HCT116 (cell line): ENCODE results near the gene ZNF677. TPM values are rescaled to one million over a fixed set of nuclear protein-coding genes. Genes with fewer than 3 reads are reported as not detected.

ENCODE experiments used
- ATAC-seq: fragments of 200-7000 bp; cut with Tn5 transposase; 2 replicates; pipeline ENCODE4 v1.9.1; 2020; ENCODE audit warnings: mild to moderate bottlenecking, moderate library complexity
- BruUV-seq: library from RNA; stranded (reverse); fragments of 400-500 nt; replicated peaks from 2 replicates; lab custom pipeline; 2021; lab: Mats Ljungman, UMichigan
- CTCF ChIA-PET: fragments of 300-600 bp; sonication (Branson Sonifier 250); formaldehyde crosslinking; loops from one replicate; lab custom pipeline; 2021; ENCODE audit warnings: antibody characterized with exemption; lab: Charles Lee
- POLR2A ChIA-PET: fragments of 300-600, 350-600 bp; sonication (Branson Sonifier 250); formaldehyde crosslinking; loops from one replicate; lab custom pipeline; 2021; ENCODE audit warnings: antibody characterized with exemption; lab: Charles Lee
- RAD21 ChIA-PET, 2 experiments: fragments of 300-600 bp; sonication (Branson Sonifier 250); formaldehyde crosslinking; loops; one replicate each; lab custom pipeline; 2023; ENCODE audit warnings: low total read pairs in 2 of 2; ENCODE audit not compliant: uncharacterized antibody in 2 of 2, unreplicated experiment in 2 of 2, low non-redundant PET in 1 of 2; lab: Charles Lee
- DNase-seq: peaks from one replicate; pipeline ENCODE4 v3.0.0-alpha.2; 2010; ENCODE audit warnings: low read depth, low spot score
- H2AFZ ChIP-seq: fragments of 200-600 bp; shearing (Covaris generic), sonication (generic); 2 replicates; pipeline ENCODE4 v1.6.1; 2017; ENCODE audit warnings: low read depth, mixed run types, mixed read lengths, antibody characterized with exemption, low read length; ENCODE audit not compliant: poor library complexity, severe bottlenecking
- H3K27ac ChIP-seq: 2 replicates; pipeline ENCODE4 v1.5.1; 2012; ENCODE audit warnings: low read depth, low read length
- H3K27me3 ChIP-seq: fragments of 200-600 bp; sonication (generic); 2 replicates; pipeline ENCODE4 v1.6.1; 2016; ENCODE audit warnings: mixed run types, low read length, mixed read lengths; ENCODE audit not compliant: insufficient read depth
- H3K36me3 ChIP-seq, 2 experiments: fragments of 200-500 bp in 1 of 2; fragments of 200-600 bp in 1 of 2; sonication (Bioruptor generic) in 1 of 2; sonication (generic) in 1 of 2; 2 replicates each; pipeline versions ENCODE4 v1.5.1 to v1.6.1; 2014 to 2016; ENCODE audit warnings: low read length in 2 of 2, inconsistent platforms in 1 of 2, mixed read lengths in 1 of 2, mixed run types in 1 of 2; ENCODE audit not compliant: insufficient read depth in 2 of 2, control insufficient read depth in 1 of 2
- H3K4me1 ChIP-seq, 2 experiments: fragments of 200-600 bp in 1 of 2; sonication (generic) in 1 of 2; 2 replicates each; pipeline versions ENCODE4 v1.5.1 to v1.6.1; 2012 to 2017; ENCODE audit warnings: low read length in 2 of 2, inconsistent platforms in 1 of 2, mild to moderate bottlenecking in 1 of 2, mixed read lengths in 1 of 2, mixed run types in 1 of 2, moderate library complexity in 1 of 2; ENCODE audit not compliant: insufficient read depth in 2 of 2, control insufficient read depth in 1 of 2
- H3K4me2 ChIP-seq: fragments of 200-600 bp; sonication (generic); 2 replicates; pipeline ENCODE4 v1.6.1; 2017; ENCODE audit warnings: mixed run types, low read length, mixed read lengths
- H3K4me3 ChIP-seq, 2 experiments: fragments of 200-600 bp in 1 of 2; sonication (generic) in 1 of 2; replicated peaks in 1 of 2; 2 replicates each; pipeline ENCODE4 v1.5.1; 2011 to 2016; ENCODE audit warnings: low read length in 2 of 2, control low read depth in 1 of 2, low read depth in 1 of 2, mild to moderate bottlenecking in 1 of 2, mixed read lengths in 1 of 2, mixed run types in 1 of 2
- H3K79me2 ChIP-seq: fragments of 200-600 bp; sonication (generic); 2 replicates; pipeline ENCODE4 v1.6.1; 2017; ENCODE audit warnings: mild to moderate bottlenecking, mixed run types, low read length, moderate library complexity, mixed read lengths; ENCODE audit not compliant: insufficient read depth
- H3K9ac ChIP-seq: fragments of 200-600 bp; sonication (generic); 2 replicates; pipeline ENCODE4 v1.6.1; 2016; ENCODE audit warnings: low read length, mixed read lengths
- H3K9me2 ChIP-seq: fragments of 200-600 bp; sonication (generic), shearing (Covaris generic); 2 replicates; pipeline ENCODE4 v1.6.1; 2017; ENCODE audit warnings: mixed run types, mild to moderate bottlenecking, moderate library complexity; ENCODE audit not compliant: insufficient read depth
- H3K9me3 ChIP-seq, 2 experiments: fragments of 200-500 bp in 1 of 2; fragments of 200-600 bp in 1 of 2; sonication (Bioruptor generic) in 1 of 2; sonication (generic) in 1 of 2; 2 replicates each; pipeline ENCODE4 v1.6.1; 2014 to 2017; ENCODE audit warnings: low read length in 2 of 2, mixed read lengths in 2 of 2, inconsistent platforms in 1 of 2, low read depth in 1 of 2, mild to moderate bottlenecking in 1 of 2, mixed run types in 1 of 2, moderate library complexity in 1 of 2; ENCODE audit not compliant: control insufficient read depth in 1 of 2, insufficient read depth in 1 of 2
- H4K20me1 ChIP-seq: fragments of 200-600 bp; sonication (generic), shearing (Covaris generic); 2 replicates; pipeline ENCODE4 v1.6.1; 2017; ENCODE audit warnings: mixed run types, mild to moderate bottlenecking, moderate library complexity; ENCODE audit not compliant: insufficient read depth
- CBX3 ChIP-seq: IDR thresholded peaks from 2 replicates; pipeline ENCODE4 v1.6.1; 2012; ENCODE audit warnings: low read depth
- ELF1 ChIP-seq: IDR thresholded peaks from 2 replicates; pipeline ENCODE4 v1.6.1; 2012; ENCODE audit warnings: low read depth, borderline replicate concordance
- EZH2 ChIP-seq: fragments of 200-600 bp; sonication (generic); IDR thresholded peaks from 2 replicates; pipeline ENCODE4 v1.6.1; 2017; ENCODE audit warnings: antibody characterized with exemption, mixed run types
- EZH2phosphoT487 ChIP-seq: fragments of 200-600 bp; IDR thresholded peaks from 2 replicates; pipeline ENCODE4 v1.6.1; 2018; ENCODE audit warnings: antibody characterized with exemption, borderline replicate concordance
- FOSL1 ChIP-seq: IDR thresholded peaks from 2 replicates; pipeline ENCODE4 v1.6.1; 2012; ENCODE audit warnings: low read depth
- JUND ChIP-seq: IDR thresholded peaks from 2 replicates; pipeline ENCODE4 v1.6.1; 2012
- POLR2A ChIP-seq: IDR thresholded peaks from 2 replicates; pipeline ENCODE4 v1.7.0; 2011; ENCODE audit warnings: borderline replicate concordance; ENCODE audit not compliant: insufficient read depth, insufficient read length; ENCODE audit errors: extremely low read depth
- REST ChIP-seq: IDR thresholded peaks from 2 replicates; pipeline ENCODE4 v1.6.1; 2012; ENCODE audit warnings: low read depth
- SP1 ChIP-seq: IDR thresholded peaks from 2 replicates; pipeline ENCODE4 v1.6.1; 2012; ENCODE audit warnings: low read depth
- TCF7L2 ChIP-seq: IDR thresholded peaks from 2 replicates; pipeline ENCODE4 v1.7.0; 2011; ENCODE audit warnings: borderline replicate concordance, inconsistent platforms; ENCODE audit not compliant: insufficient read depth, insufficient read length; ENCODE audit errors: extremely low read depth
- ZFX ChIP-seq: fragments of 450-650 bp; IDR thresholded peaks from 2 replicates; pipeline ENCODE4 v1.6.1; 2017
- ZNF274 ChIP-seq: fragments of 200-500 bp; sonication (Bioruptor generic); IDR thresholded peaks from 2 replicates; pipeline ENCODE4 v1.6.1; 2014; ENCODE audit warnings: mild to moderate bottlenecking, low read depth, low read length, inconsistent platforms
- intact Hi-C: fragments of 100-400 bp; cut with micrococcal nuclease; formaldehyde crosslinking; loops from 2 replicates; pipeline ENCODE4 v1.10.0; 2022
- total RNA-seq: library from RNA; stranded (reverse); gene quantifications from one replicate; pipeline ENCODE4 v1.2.1, GENCODE V29; 2021; ENCODE audit not compliant: unreplicated experiment
- TF ChIP-seq, protein P1 (sequence below), 3 experiments: fragments of 200-600 bp in 1 of 3; sonication (generic) in 1 of 3; IDR thresholded peaks in 2 of 3; conservative IDR thresholded peaks in 1 of 3; 2 replicates each; pipeline ENCODE4 v1.5.1; 2012 to 2017; ENCODE audit warnings: low read depth in 2 of 3, low read length in 2 of 3, antibody characterized with exemption in 1 of 3, borderline replicate concordance in 1 of 3, control low read depth in 1 of 3, mild to moderate bottlenecking in 1 of 3, mixed read lengths in 1 of 3, mixed run types in 1 of 3, moderate library complexity in 1 of 3; ENCODE audit not compliant: insufficient read depth in 1 of 3

Gene ZNF677
- total RNA-seq, 1 experiment from 2014 or later: 0.34 TPM

- ChIA-PET RAD21 (no interaction called here), CTCF (no interaction called here), POLR2A (no interaction called here)
- Histone ChIP-seq H3K9me3 (peaks cover 4 to 8% of the 10 kb centered on the region in 2 experiments; a peak in 2 of 4 replicates), H3K4me3 (no peak overlapping the region), H3K27me3 (no peaks in the 10 kb centered on the region), H3K9me2 (no peaks in the 10 kb centered on the region), H3K4me1 (no peaks in the 10 kb centered on the region), H3K9ac (no peak overlapping the region), H3K36me3 (no peaks in the 10 kb centered on the region), H3K4me2 (no peak overlapping the region), H4K20me1 (no peaks in the 10 kb centered on the region), H3K79me2 (no peaks in the 10 kb centered on the region), H3K27ac (no peak overlapping the region), H2AFZ (no peak overlapping the region)
- DNase-seq: no peak
- TF ChIP-seq CBX3 (no peak), JUND (no peak), SP1 (no peak), TCF7L2 (no peak), REST (no peak), ELF1 (no peak), POLR2A (no peak), ZFX (no peak), EZH2phosphoT487 (no peak), FOSL1 (no peak), EZH2 (no peak), ZNF274 (no peak)
- TF ChIP-seq, protein P1, sequence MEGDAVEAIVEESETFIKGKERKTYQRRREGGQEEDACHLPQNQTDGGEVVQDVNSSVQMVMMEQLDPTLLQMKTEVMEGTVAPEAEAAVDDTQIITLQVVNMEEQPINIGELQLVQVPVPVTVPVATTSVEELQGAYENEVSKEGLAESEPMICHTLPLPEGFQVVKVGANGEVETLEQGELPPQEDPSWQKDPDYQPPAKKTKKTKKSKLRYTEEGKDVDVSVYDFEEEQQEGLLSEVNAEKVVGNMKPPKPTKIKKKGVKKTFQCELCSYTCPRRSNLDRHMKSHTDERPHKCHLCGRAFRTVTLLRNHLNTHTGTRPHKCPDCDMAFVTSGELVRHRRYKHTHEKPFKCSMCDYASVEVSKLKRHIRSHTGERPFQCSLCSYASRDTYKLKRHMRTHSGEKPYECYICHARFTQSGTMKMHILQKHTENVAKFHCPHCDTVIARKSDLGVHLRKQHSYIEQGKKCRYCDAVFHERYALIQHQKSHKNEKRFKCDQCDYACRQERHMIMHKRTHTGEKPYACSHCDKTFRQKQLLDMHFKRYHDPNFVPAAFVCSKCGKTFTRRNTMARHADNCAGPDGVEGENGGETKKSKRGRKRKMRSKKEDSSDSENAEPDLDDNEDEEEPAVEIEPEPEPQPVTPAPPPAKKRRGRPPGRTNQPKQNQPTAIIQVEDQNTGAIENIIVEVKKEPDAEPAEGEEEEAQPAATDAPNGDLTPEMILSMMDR (IDR thresholded peaks at IDR 0.05 in 2 of 3, conservative IDR thresholded peaks at IDR 0.05 in 1 of 3; ENCODE audit: borderline replicate concordance in 1 of 3, insufficient read depth in 1 of 3, low read depth in 2 of 3, low read length in 2 of 3): no peak
- ATAC-seq: no peak
- intact Hi-C loops: loop anchor here (10.0 kb wide), 2 partner anchors 171 to 551 kb away; partner anchors contain the start of gene ZNF525
- BruUV-seq: no TSS peak
Observed at GRCh38 chr19:53193535-53194222, 61.0 kb downstream of the ZNF677 start.
